HepG2 (cell line): Measurements from ENCODE around the gene CIB1. TPM values are rescaled to one million over a fixed set of nuclear protein-coding genes. Genes with fewer than 3 reads are reported as not detected.

ENCODE experiments used
- CCAR2 ChIP-seq: fragments of 200-400 bp; formaldehyde crosslinking; optimal IDR thresholded peaks from 2 replicates; pipeline ENCODE3; 2018; ENCODE audit warnings: low read depth, mild to moderate bottlenecking, low read length, moderate library complexity
- FIP1L1 ChIP-seq: fragments of 200-400 bp; formaldehyde crosslinking; IDR thresholded peaks from 2 replicates; pipeline ENCODE4 v1.6.1; 2018; ENCODE audit warnings: low read depth, mild to moderate bottlenecking, low read length, moderate library complexity, borderline replicate concordance; ENCODE audit not compliant: insufficient read depth
- HIC2 ChIP-seq: sonication (generic); formaldehyde crosslinking; IDR thresholded peaks from 2 replicates; pipeline ENCODE4 v1.9.0; 2022; ENCODE audit warnings: low read depth, missing genetic modification reagents
- HNRNPL ChIP-seq: fragments of 200-400 bp; formaldehyde crosslinking; IDR thresholded peaks from 2 replicates; pipeline ENCODE4 v1.6.1; 2017; ENCODE audit warnings: mild to moderate bottlenecking, low read depth, low read length
- MAZ ChIP-seq, 2 experiments: sonication (generic) in 1 of 2; formaldehyde crosslinking in 1 of 2; IDR thresholded peaks; 2 replicates each; pipeline versions ENCODE4 v1.5.0 to v1.6.1; 2012 to 2020; ENCODE audit warnings: low read depth in 2 of 2, mild to moderate bottlenecking in 2 of 2, borderline replicate concordance in 1 of 2, improper control_type of control experiment in 1 of 2, low read length in 1 of 2, missing genetic modification reagents in 1 of 2, moderate library complexity in 1 of 2
- NFYC ChIP-seq: IDR thresholded peaks from 2 replicates; pipeline ENCODE4 v1.6.1; 2016; ENCODE audit warnings: missing genetic modification reagents, missing compliant biosample characterization
- SNAI1 ChIP-seq: sonication (generic); formaldehyde crosslinking; IDR thresholded peaks from 2 replicates; pipeline ENCODE4 v1.5.0; 2020; ENCODE audit warnings: mild to moderate bottlenecking, missing genetic modification reagents, borderline replicate concordance
- STAG1 ChIP-seq: sonication (generic); formaldehyde crosslinking; IDR thresholded peaks from 2 replicates; pipeline ENCODE4 v1.4.0; 2020; ENCODE audit warnings: missing genetic modification reagents
- TOPORS ChIP-seq: sonication (generic); formaldehyde crosslinking; IDR thresholded peaks from 2 replicates; pipeline ENCODE4 v1.8.0; 2023; ENCODE audit warnings: mild to moderate bottlenecking, missing genetic modification reagents
- ZNF207 ChIP-seq: fragments of 450-650 bp; IDR thresholded peaks from 2 replicates; pipeline ENCODE4 v1.6.1; 2016; ENCODE audit warnings: antibody characterized with exemption, borderline replicate concordance
- ZSCAN21 ChIP-seq: sonication (generic); formaldehyde crosslinking; IDR thresholded peaks from 2 replicates; pipeline ENCODE4 v1.8.0; 2022; ENCODE audit warnings: mild to moderate bottlenecking, missing genetic modification reagents, moderate library complexity, borderline replicate concordance
- polyA plus RNA-seq, 8 experiments: library from polyadenylated mRNA; depleted of rRNA in 3 of 8; stranded (reverse) in 7 of 8; unstranded in 1 of 8; fragments of >200 nt; fragmentation: Illumina TruSeq in 4 of 8; extraction: Trizol in 4 of 8; gene quantifications; 2 replicates each; pipeline versions ENCODE4 v1.2.1 to v1.2.3, GENCODE V29; 2011 to 2016; ENCODE audit warnings: low read depth in 4 of 8, missing spikeins in 1 of 8, mixed read lengths in 1 of 8; ENCODE audit not compliant: insufficient read depth in 1 of 8
- total RNA-seq, 5 experiments: library from RNA; depleted of rRNA; stranded (reverse); fragments of >200 nt; fragmentation: Illumina TruSeq; extraction: Trizol; gene quantifications; 2 replicates each; pipeline ENCODE4 v1.2.3, GENCODE V29; 2016; ENCODE audit warnings: low read depth in 1 of 5
- TF ChIP-seq, protein P1 (sequence below), 2 experiments: fragments of 450-650 bp in 1 of 2; sonication (generic) in 1 of 2; formaldehyde crosslinking in 1 of 2; IDR thresholded peaks; 2 replicates each; pipeline versions ENCODE4 v1.6.1 to v1.8.0; 2016 to 2022; ENCODE audit warnings: antibody characterized with exemption in 1 of 2, mild to moderate bottlenecking in 1 of 2, missing genetic modification reagents in 1 of 2
- TF ChIP-seq, protein P2 (sequence below): sonication (generic); formaldehyde crosslinking; IDR thresholded peaks from 2 replicates; pipeline ENCODE4 v1.4.0; 2020; ENCODE audit warnings: mild to moderate bottlenecking, low read depth, missing genetic modification reagents
- TF ChIP-seq, protein P3 (sequence below): sonication (generic); formaldehyde crosslinking; IDR thresholded peaks from 2 replicates; pipeline ENCODE4 v1.9.0; 2021; ENCODE audit warnings: missing genetic modification reagents, borderline replicate concordance

CIB1 gene
- total and polyA plus RNA-seq, 2 of the 13 experiments (the other 11 are each of a cell fraction or from before 2014, with no cell fraction given), result 38.7 to 72.7 TPM

DNA sequence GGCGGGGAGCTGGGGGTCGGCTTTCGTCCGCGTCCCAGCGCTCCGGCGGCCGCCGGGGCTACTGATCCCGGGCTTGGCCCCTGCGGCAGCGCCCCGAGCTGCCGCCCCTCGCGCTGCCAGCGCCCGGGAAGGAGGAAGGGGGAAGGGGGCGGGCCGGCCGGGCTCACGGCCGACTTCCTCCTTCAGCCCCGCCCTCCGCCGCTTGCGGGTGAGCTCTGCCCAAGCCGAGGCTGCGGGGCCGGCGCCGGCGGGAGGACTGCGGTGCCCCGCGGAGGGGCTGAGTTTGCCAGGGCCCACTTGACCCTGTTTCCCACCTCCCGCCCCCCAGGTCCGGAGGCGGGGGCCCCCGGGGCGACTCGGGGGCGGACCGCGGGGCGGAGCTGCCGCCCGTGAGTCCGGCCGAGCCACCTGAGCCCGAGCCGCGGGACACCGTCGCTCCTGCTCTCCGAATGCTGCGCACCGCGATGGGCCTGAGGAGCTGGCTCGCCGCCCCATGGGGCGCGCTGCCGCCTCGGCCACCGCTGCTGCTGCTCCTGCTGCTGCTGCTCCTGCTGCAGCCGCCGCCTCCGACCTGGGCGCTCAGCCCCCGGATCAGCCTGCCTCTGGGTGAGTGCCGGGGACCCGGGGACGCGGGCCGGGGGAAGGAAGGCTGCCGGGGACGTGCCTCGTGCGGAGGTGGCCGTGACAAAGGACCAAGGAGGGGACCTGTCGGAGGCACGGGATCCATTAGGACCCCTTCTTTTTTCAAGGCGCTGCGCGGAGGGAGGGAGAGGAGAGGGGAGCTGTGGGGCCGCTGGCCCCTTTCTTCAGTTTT is 32.4 kb downstream of the CIB1 start, which contains the start of gene SEMA4B (continued):
- TF ChIP-seq, protein P1, sequence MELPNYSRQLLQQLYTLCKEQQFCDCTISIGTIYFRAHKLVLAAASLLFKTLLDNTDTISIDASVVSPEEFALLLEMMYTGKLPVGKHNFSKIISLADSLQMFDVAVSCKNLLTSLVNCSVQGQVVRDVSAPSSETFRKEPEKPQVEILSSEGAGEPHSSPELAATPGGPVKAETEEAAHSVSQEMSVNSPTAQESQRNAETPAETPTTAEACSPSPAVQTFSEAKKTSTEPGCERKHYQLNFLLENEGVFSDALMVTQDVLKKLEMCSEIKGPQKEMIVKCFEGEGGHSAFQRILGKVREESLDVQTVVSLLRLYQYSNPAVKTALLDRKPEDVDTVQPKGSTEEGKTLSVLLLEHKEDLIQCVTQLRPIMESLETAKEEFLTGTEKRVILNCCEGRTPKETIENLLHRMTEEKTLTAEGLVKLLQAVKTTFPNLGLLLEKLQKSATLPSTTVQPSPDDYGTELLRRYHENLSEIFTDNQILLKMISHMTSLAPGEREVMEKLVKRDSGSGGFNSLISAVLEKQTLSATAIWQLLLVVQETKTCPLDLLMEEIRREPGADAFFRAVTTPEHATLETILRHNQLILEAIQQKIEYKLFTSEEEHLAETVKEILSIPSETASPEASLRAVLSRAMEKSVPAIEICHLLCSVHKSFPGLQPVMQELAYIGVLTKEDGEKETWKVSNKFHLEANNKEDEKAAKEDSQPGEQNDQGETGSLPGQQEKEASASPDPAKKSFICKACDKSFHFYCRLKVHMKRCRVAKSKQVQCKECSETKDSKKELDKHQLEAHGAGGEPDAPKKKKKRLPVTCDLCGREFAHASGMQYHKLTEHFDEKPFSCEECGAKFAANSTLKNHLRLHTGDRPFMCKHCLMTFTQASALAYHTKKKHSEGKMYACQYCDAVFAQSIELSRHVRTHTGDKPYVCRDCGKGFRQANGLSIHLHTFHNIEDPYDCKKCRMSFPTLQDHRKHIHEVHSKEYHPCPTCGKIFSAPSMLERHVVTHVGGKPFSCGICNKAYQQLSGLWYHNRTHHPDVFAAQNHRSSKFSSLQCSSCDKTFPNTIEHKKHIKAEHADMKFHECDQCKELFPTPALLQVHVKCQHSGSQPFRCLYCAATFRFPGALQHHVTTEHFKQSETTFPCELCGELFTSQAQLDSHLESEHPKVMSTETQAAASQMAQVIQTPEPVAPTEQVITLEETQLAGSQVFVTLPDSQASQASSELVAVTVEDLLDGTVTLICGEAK (IDR thresholded peaks at IDR 0.05), result no peak
- TF ChIP-seq, protein P1 (CRISPR knock-in tag; IDR thresholded peaks at IDR 0.05), result peak; percentile 61
- TF ChIP-seq HNRNPL (0 out of 2 replicates have a peak, but pooled peaks have one; percentile 40), STAG1 (CRISPR knock-in tag) (no peak), FIP1L1 (no peak), HIC2 (no peak), ZNF207 (no peak), NFYC (CRISPR knock-in tag) (no peak), TOPORS (CRISPR knock-in tag) (no peak), SNAI1 (CRISPR knock-in tag) (no peak), ZSCAN21 (CRISPR knock-in tag) (no peak), MAZ (IDR thresholded peaks at IDR 0.05; ENCODE audit: borderline replicate concordance, low read depth, low read length) (no peak; the same call in 1 of the 2 replicates), MAZ (CRISPR knock-in tag; IDR thresholded peaks at IDR 0.05; ENCODE audit: low read depth) (peak; percentile 72), CCAR2 (no peak)
- TF ChIP-seq, protein P2, sequence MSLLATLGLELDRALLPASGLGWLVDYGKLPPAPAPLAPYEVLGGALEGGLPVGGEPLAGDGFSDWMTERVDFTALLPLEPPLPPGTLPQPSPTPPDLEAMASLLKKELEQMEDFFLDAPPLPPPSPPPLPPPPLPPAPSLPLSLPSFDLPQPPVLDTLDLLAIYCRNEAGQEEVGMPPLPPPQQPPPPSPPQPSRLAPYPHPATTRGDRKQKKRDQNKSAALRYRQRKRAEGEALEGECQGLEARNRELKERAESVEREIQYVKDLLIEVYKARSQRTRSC (CRISPR knock-in tag), result 0 out of 2 replicates have a peak, but pooled peaks have one; percentile 15
- TF ChIP-seq, protein P3, sequence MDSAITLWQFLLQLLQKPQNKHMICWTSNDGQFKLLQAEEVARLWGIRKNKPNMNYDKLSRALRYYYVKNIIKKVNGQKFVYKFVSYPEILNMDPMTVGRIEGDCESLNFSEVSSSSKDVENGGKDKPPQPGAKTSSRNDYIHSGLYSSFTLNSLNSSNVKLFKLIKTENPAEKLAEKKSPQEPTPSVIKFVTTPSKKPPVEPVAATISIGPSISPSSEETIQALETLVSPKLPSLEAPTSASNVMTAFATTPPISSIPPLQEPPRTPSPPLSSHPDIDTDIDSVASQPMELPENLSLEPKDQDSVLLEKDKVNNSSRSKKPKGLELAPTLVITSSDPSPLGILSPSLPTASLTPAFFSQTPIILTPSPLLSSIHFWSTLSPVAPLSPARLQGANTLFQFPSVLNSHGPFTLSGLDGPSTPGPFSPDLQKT (CRISPR knock-in tag), result no peak; the same call in 1 of the 2 replicates
